ENCODE data around the gene GPN2.

The GPN2 gene

GRCh38 chr1:26831059-26831458 lies 59.0 kb downstream of the GPN2 start:
- DNase-seq: no peak

- DNase-seq: no peak
Measured at GRCh38 chr1:26829184-26829911, 60.7 kb downstream of the GPN2 start.

- DNase-seq: no peak
Measured at GRCh38 chr1:26828411-26828991, 61.6 kb downstream of the GPN2 start.

- no peak for DNase-seq
Measured at GRCh38 chr1:26827663-26828062, 62.4 kb downstream of the GPN2 start.

DNA sequence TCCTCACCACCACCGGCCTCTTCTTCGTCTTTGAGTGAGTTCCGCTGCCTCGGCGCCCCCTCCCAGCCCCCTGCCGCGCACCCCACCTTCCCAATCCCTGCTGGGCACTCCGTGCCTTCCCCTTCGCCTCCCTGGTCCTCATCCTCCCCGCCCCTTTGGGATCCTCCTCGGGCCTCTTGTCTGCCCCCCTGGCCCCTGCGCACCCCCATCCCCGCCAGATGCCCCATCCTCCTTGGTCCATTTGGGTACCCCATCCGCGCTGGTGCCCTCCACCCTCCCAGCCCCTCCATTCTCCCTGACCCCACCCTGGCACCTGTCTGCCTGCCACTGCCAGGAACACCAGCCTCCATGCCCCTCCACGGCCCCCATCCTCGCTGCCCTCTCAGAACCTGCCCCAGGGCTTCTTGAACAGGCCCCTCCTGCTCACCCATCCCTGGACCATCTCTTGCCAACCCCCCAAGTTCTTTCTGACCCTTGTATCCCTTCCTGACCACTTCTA lies 62.9 kb downstream of the GPN2 start:
- no peak for DNase-seq

- DNase-seq: peak; percentile 53
Measured at GRCh38 chr1:26826261-26827105, 63.6 kb downstream of the GPN2 start, which contains the start of gene ZDHHC18. Gene ZDHHC18 (plus strand): TSS chr1:26826688. CDS start chr1:26826805, 117 bp downstream.
